Sigmoid colon (tissue), 4 donors: ENCODE measurements around the gene TIAM1.

ENCODE experiments used
- CTCF ChIP-seq, 4 experiments: fragments of 450-650 bp in 3 of 4; fragments of 200-600 bp in 1 of 4; IDR thresholded peaks; one replicate each; pipeline ENCODE4 v1.5.1; 2016 to 2019; ENCODE audit warnings: antibody characterized with exemption in 4 of 4, mild to moderate bottlenecking in 3 of 4, moderate library complexity in 2 of 4
- POLR2AphosphoS5 ChIP-seq, 4 donors: sonication (generic); formaldehyde crosslinking; IDR thresholded peaks; one replicate each; pipeline ENCODE4 v1.6.1; 2017; ENCODE audit warnings: antibody characterized with exemption in 4 of 4

GRCh38 chr21:31295676-31296075 lies 48.4 kb downstream of the TIAM1 start:
- TF ChIP-seq CTCF (IDR thresholded peaks at IDR 0.05) (no peak), POLR2AphosphoS5 (IDR thresholded peaks at IDR 0.05) (no peak)
